ENCODE data around the gene CDH16. TPM values are rescaled to one million over a fixed set of nuclear protein-coding genes. Genes with fewer than 3 reads are reported as not detected.
A peak's percentile ranks its signal among the peaks of the same experiment; 100 is the strongest.

CDH16 gene
- total RNA-seq, 1 donor from 2014 or later: not detected

DNA sequence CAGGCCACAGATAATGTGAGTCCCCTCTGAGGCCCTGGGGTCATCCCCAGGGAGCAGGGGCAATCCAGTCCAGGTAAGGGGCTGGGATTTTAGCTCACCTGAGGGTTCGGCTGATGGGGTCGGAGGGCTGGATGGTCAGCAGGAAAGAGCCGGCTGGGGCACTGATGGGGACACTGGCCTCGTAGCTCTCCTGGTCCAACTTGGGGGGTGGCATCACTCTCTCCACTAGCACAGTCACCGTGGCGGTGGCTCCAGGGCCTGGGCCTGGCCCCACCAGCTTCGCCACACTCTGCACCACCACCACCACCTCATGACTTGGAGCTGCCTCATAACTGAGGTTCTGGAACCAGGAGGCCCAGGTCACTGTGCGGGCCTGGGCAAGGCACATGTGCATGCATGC is 6.9 kb downstream of the CDH16 start:
- Mint-ChIP-seq H3K36me3 (no peaks in the 10 kb centered on the region), H3K27ac (peak overlapping the region; percentile 83), H3K4me3 (no peak overlapping the region), H3K4me1 (peaks cover 21% of the 10 kb centered on the region), H3K9me3 (no peaks in the 10 kb centered on the region), H3K27me3 (ENCODE audit: insufficient read depth, low read depth) (peaks cover 18% of the 10 kb centered on the region)
- Histone ChIP-seq H3K4me3 (no peak overlapping the region), H3K36me3 (no peaks in the 10 kb centered on the region), H3K4me2 (no peak overlapping the region), H3K9ac (no peak overlapping the region), H3K27me3 (peaks cover 3% of the 10 kb centered on the region), H2AFZ (replicated peaks) (no peak overlapping the region), H4K20me1 (ENCODE audit: low read depth) (no peaks in the 10 kb centered on the region), H3K27ac (no peak overlapping the region), H3K4me1 (no peaks in the 10 kb centered on the region), H3K9me3 (ENCODE audit: low read depth) (no peaks in the 10 kb centered on the region), H3K79me2 (ENCODE audit: low read depth) (no peaks in the 10 kb centered on the region), H3F3A (ENCODE audit: low read depth) (no peaks in the 10 kb centered on the region)
- no peak for DNase-seq (ENCODE audit: low spot score)
- TF ChIP-seq, protein P1, sequence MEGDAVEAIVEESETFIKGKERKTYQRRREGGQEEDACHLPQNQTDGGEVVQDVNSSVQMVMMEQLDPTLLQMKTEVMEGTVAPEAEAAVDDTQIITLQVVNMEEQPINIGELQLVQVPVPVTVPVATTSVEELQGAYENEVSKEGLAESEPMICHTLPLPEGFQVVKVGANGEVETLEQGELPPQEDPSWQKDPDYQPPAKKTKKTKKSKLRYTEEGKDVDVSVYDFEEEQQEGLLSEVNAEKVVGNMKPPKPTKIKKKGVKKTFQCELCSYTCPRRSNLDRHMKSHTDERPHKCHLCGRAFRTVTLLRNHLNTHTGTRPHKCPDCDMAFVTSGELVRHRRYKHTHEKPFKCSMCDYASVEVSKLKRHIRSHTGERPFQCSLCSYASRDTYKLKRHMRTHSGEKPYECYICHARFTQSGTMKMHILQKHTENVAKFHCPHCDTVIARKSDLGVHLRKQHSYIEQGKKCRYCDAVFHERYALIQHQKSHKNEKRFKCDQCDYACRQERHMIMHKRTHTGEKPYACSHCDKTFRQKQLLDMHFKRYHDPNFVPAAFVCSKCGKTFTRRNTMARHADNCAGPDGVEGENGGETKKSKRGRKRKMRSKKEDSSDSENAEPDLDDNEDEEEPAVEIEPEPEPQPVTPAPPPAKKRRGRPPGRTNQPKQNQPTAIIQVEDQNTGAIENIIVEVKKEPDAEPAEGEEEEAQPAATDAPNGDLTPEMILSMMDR (IDR thresholded peaks at IDR 0.05): no peak
- TF ChIP-seq EZH2phosphoT487 (IDR thresholded peaks at IDR 0.05) (no peak), EZH2 (IDR thresholded peaks at IDR 0.05) (no peak)

DNA sequence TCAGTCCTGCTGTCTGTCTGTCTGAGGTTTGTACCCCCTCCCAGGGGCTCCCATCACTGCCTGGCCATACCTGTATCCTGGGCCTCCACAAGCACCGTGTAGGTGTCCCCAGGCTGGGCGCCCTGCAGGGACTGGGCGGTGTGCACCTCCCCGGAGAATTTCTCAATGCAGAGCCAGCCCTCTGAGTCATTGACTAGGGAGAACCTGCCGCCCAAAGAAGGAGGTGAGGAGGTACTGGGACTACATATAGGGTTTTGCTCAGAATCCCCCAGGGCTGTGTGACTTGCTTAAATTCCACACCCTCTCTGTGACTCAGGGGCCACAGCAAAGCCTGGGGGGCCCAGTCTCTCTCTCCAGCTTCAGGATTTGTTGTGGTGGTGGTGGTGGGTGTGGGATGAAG is 7.6 kb downstream of the CDH16 start:
- DNase-seq (ENCODE audit: low spot score): no peak
- H3K36me3 Mint-ChIP-seq: no peaks in the 10 kb centered on the region
- peaks cover 26% of the 10 kb centered on the region for H3K4me1 Mint-ChIP-seq
- Histone ChIP-seq H3K36me3 (no peaks in the 10 kb centered on the region), H3K4me1 (no peaks in the 10 kb centered on the region), H4K20me1 (ENCODE audit: low read depth) (no peaks in the 10 kb centered on the region), H3K27me3 (peaks cover 1% of the 10 kb centered on the region), H3K9me3 (ENCODE audit: low read depth) (no peaks in the 10 kb centered on the region), H2AFZ (replicated peaks) (no peak overlapping the region), H3K27ac (no peak overlapping the region), H3K79me2 (ENCODE audit: low read depth) (no peaks in the 10 kb centered on the region), H3K4me2 (no peak overlapping the region), H3K4me3 (no peak overlapping the region), H3K9ac (no peak overlapping the region), H3F3A (ENCODE audit: low read depth) (no peaks in the 10 kb centered on the region)
- no peak for TF ChIP-seq EZH2 (IDR thresholded peaks at IDR 0.05)
- TF ChIP-seq, protein P1 (IDR thresholded peaks at IDR 0.05): no peak
- TF ChIP-seq EZH2phosphoT487 (IDR thresholded peaks at IDR 0.05): no peak
- H3K4me3 Mint-ChIP-seq: no peak overlapping the region
- no peaks in the 10 kb centered on the region for H3K9me3 Mint-ChIP-seq
- peaks cover 18% of the 10 kb centered on the region for H3K27me3 Mint-ChIP-seq (ENCODE audit: insufficient read depth, low read depth)
- H3K27ac Mint-ChIP-seq: no peak overlapping the region

DNA sequence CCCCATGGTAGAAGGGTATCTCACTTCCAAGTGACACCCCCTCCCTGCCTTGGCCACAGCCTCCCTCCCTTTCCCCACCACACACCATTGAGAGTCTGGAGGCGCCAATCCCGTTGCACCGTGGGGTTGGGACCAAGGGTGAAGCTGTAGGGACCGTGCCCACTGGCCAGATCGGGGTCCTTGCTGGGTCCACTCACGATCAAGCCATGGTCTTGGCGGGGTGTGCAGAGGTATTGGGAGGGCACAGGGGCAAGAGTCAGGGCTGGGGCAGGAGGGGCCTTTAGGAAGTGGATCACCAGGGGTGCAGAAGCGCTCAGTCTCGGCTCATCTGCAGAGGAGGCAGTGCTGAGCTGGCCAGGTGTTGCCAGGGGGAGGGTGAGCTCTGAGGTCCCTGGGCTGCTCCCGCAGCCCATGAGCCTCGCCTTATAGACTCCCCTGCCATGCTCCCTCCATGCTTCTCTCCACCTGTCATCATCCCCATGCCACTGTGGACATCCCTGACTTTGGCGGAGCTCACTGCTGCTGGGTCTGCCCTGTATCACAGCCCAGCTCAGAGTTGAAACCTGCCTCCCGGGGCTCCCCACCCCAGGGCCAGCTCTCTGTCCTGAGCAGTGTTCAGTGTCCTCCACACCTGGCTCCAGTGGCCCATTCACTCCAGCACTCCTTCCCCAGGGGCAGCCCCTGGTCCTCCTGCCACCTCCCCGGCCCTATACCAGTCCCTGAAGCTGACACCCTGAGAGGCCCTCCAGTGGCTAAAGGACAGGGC is 8.3 kb downstream of the CDH16 start:
- DNase-seq (ENCODE audit: low spot score): no peak
- H2AFZ ChIP-seq (replicated peaks): no peak overlapping the region
- H3K27ac ChIP-seq: no peak overlapping the region
- TF ChIP-seq EZH2 (IDR thresholded peaks at IDR 0.05) (no peak), EZH2phosphoT487 (IDR thresholded peaks at IDR 0.05) (no peak)
- TF ChIP-seq, protein P1 (IDR thresholded peaks at IDR 0.05): no peak
- no peak overlapping the region for H3K9ac ChIP-seq
- H3K79me2 ChIP-seq (ENCODE audit: low read depth): no peaks in the 10 kb centered on the region
- Mint-ChIP-seq H3K4me3 (no peak overlapping the region), H3K4me1 (peaks cover 32% of the 10 kb centered on the region), H3K27ac (no peak overlapping the region), H3K27me3 (ENCODE audit: insufficient read depth, low read depth) (peaks cover 18% of the 10 kb centered on the region), H3K36me3 (no peaks in the 10 kb centered on the region), H3K9me3 (no peaks in the 10 kb centered on the region)
- no peaks in the 10 kb centered on the region for H3K27me3 ChIP-seq
- H3K4me1 ChIP-seq: no peaks in the 10 kb centered on the region
- H3K36me3 ChIP-seq: no peaks in the 10 kb centered on the region
- no peaks in the 10 kb centered on the region for H4K20me1 ChIP-seq (ENCODE audit: low read depth)
- no peaks in the 10 kb centered on the region for H3K9me3 ChIP-seq (ENCODE audit: low read depth)
- no peak overlapping the region for H3K4me3 ChIP-seq
- no peaks in the 10 kb centered on the region for H3F3A ChIP-seq (ENCODE audit: low read depth)
- H3K4me2 ChIP-seq: no peak overlapping the region
